DMS 273 (cell line): ENCODE data around the gene ATP8A2.

Experiments
- DNase-seq: peaks from one replicate; lab custom pipeline; 2025; ENCODE audit not compliant: unreplicated experiment; lab: John Stamatoyannopoulos, UW

The ATP8A2 gene

DNA sequence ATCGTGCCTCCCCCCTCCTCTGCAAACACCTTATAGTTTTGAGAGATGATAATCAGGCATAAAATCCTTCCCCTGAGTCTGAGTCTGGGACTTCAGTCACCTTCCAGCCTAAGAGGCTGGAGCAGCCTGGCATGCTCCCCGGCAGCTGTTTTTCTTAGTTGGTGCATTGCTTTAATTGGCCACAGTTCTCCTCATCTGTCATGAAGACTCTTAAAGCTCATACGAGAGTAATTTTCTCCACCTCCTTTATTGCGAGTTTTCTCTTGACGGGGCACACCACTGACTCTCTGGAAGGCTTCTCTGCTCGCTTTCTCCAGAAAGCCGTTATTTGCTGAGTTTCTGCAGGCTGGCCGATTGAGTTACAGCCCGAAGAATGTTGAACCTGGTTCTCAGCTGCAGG lies 310.5 kb downstream of the ATP8A2 start:
- DNase-seq = peak; percentile 5

DNA sequence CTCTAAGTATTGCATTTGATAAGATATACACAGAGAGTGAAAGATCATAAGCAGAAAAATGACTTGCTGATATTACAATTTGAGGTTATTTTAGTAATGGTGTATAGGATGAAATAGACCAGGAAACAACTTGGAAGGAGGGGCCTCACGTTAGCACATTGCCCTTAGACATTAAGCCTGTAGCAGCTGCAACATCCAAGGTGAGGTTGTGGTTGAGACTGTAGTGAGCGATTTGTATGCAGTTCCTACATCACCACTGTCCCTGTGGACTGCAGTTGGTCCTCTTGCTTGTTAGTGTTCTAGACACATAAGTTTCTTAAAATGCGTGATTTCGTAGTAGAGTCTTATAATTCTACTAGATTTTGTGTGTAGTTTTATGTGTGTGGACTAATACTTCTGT lies 311.3 kb downstream of the ATP8A2 start:
- DNase-seq = no peak

DNA sequence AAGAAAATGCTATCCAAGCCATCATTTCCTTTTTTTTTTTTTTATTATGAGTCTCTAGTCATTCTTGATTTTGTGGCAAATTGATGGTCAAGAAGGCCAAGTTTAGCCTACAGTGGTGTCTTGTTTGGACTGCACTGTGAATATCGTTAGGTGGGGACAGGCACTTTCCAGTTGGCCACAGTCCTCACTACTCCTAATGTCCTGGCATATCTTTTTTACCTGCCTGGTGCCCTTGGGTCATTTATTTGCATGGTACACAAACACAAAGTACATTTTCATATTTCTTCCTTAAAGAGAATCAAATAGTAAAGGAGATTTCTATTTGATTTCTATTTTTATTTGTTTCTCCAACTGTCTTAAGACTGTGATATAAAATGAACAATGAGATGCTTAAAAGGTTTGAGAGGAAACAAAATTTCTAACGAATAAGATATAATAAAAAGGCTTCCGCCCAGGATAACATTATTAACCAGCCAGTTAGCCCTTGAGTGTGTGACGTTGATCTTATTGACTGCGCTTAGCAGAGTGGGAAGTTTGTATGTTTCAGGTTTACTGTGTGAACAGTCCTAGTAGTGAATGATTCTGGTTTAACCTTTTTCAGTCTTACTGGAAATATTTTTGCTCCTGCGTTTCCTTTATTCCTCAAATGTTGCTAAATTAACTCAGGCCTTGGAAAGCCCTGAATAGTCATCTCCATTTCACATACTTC lies 312.0 kb downstream of the ATP8A2 start:
- no peak for DNase-seq

DNA sequence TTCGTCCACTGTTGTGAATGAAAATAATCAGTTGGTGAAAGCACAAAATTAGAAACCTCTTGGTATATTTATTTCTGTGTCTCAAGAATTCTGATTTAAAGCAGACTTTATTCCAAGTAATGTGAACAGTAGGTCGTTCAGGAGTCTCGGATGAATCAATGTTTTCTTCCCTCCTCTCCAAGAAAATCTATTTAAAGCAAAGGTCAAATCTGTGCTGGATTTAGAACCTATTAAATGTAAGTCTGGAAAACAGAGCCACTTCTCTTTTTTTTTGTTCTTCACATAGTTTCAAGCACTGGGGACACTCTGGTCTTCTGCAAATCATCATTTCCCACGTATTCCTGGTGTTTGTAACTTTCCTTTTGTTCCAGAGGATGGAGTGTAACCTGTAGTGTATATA lies 312.7 kb downstream of the ATP8A2 start:
- no peak for DNase-seq

DNA sequence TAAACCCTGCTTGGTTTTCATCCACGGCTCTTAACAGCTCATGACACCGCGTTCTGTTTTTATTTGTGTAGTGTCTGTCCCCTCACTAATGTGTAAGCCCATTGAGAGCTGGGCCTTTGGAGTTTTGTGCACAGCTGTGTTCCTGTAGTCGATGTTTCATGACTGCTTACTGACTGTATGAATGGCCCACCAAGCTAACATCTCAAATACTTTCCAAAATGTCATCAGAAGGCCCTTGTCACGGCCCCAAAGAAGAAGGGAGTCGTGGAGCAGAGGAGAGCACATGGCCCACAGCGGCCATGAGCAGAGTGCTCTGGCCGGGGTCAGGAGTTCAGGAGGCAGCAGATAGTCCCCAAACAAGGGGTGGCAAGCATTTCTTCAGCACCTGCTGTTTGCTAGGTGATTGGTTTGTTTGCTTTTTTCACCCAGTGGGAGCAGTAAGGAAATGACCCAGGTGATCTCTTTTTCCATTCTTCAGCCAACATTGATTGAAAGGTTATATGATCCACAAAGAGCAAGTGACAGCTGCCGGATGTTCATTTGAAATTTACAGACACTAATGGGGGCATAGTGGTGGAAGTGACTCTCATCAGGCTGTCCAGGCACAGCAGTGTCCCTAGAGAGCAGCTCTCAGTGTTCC lies 315.2 kb downstream of the ATP8A2 start:
- no peak for DNase-seq

DNA sequence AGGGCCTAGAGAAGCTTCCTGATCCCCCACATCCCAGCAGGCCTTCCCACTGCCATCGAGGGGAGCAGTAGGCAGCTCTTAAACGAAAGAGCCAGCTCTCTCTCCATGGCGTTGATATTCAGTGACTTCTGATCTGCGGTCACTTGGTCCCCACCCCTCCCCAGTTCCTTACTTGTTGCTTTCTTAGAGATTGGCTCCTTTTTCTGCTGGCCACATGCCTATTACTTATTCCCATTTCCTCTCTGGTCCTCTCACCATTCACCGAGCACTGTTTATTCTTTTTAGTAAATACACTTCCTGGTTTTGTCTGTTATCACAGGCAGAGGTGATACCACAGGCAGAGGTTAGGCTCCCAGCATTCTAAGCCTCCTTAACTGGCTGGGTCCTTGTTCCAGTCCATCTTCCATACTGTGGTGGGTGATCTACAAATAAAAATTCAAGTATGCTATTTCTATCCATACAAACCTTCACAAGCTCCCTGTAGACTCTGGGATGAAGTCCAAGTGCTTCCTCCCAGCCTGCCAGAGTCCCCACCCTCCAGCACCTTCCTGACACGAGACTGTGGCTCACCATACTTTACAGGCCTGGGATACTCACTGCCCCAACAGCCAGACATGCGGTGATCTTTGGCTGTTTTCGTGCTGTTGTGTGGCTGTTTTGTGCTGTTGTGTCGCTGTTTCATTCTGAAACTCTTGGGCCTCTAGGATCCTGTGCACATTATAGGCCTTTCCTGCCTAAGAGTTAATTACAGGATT lies 315.9 kb downstream of the ATP8A2 start:
- peak; percentile 18 for DNase-seq

DNA sequence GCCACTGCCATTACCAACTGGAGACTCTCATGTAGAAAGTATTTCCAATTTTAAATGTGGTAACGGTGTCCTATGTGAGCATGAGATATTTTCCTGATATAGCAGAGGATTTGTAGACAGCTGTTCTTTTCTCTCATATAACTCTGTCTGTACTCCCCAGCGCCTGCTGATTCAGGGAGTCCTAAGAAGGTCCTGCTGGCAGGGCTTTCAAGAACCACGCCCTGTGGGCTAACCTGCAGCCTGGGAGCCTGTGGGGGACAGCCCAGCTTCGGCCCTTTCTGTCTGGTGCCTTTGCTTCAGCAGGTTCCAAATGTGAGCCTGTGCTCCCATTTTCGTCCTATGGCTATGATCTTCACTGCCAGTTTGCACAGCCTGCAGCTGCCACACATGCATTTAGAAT lies 316.8 kb downstream of the ATP8A2 start:
- peak; percentile 21 for DNase-seq

DNA sequence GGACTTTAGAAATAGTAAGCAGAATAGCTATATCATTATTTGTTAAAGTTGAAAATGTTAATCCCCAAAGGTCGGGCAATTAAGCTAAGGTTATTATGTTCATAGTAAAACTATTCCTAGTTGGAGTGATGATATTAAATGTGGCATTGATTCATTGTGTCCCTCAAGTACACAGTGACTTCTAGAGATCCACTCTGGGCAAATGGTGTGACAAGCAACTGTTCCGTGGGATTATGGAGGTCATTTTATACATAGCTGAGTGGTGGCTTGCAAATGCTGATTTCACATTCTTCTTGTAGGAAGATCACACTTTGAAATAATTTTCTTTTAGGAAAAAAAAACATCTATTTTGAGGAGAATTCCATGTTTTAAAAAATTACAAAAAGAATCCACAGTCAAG lies 317.8 kb downstream of the ATP8A2 start:
- no peak for DNase-seq

DNA sequence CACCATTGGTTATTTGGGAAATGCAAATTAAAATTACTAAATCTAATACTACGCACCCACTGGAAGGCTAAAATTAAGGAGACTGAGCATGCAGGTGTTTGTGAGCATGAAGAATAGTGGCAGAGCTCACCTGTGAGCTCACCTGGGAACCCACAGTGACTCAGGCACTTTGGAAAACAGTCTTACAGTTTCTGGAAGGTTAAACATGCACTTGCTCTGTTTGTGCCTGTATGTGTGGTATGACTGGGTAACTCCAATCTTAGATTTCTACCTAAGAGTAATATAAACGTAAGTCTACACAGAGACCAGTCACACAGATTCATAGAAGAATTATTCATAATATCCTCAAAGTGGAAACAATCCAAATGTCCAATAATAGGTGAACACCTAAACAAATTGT lies 318.8 kb downstream of the ATP8A2 start:
- no peak for DNase-seq

DNA sequence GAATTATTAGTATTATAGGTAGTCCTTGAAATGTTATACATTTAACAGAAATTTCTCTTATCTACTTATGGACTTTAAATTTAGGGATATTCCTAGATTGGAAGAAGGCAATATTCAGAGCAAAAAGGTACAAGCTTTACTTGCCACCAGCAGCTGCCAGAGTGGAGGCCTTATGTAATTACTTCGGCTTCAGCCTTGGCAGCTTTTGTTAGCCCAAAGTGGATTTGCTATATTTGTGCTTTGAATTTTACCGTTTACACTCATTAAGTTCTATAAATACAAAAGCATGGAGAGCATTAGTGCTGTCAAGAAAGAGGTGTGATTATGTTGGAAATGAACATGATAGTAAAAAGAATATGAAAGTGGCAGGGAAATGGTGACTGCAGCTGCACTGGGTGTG lies 319.9 kb downstream of the ATP8A2 start:
- no peak for DNase-seq

DNA sequence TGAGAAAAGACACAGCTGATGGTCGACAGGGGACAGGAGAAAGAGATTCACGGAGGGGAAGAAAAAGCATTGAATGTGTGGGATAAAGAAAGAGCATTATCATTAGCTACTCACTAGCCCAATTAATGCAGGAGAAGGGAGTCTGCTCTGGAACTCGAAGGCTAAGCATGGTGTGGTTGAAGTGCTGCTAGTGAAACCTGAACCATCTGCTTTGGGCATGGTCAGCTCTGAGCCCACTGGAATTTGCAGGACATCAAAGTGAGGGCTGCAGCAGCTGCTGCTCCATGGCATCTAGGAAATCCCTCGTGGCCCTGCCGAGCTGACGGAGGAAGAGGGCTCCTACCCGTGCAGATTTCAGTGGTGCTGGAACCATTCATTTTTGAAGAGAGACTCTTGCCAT lies 320.3 kb downstream of the ATP8A2 start:
- no peak for DNase-seq

DNA sequence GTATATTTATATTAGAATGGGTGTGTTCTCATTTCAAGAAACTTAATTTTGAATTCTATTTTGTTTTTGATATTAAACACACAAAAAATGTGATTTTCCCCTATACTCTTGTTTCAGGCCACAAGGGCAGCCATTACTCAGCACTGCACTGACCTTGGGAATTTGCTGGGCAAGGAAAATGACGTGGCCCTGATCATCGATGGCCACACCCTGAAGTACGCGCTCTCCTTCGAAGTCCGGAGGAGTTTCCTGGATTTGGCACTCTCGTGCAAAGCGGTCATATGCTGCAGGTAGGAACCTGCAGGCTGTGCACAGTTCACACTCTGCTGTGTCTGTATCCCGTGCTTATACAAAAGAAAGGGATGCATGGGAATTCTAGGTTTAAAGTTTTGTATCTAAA lies 327.3 kb downstream of the ATP8A2 start:
- DNase-seq = no peak

DNA sequence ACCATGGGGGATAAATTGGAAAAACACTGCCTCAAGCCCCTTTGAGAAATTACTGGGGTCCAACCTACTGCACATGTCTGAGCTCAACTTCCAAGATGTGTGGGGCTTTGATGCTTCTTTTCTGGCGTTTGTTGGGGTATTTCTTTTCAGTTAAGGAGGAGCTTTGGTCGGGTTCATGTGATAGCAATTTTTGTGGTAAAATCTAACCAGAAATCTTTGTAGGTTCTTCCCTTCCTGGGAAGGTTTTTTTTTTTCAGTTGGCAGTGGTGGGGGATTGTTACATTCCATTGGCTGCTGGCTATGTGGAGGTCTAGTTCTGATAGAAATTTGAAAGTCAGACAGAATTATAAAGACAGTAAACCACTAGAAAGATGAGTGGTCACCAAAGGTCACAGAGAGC lies 327.8 kb downstream of the ATP8A2 start:
- no peak for DNase-seq

DNA sequence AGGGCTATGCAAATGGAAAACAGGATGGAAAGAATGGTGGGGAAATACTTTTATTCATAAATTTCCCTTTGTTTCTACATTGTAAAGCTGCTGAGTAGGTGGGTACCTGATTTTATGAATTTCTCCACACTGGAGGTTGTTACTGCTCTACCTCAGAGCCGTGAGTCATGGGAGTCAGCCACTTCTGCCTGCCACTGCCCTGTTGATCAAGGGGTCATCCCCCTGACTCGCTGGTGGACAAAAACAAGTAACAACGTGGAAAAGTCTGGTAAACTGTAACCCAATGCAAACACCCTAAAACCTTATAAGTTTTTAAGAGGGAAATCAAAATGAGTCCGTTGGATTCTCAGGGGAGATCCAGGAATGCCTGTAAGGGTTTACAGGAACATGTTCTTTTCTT lies 329.5 kb downstream of the ATP8A2 start:
- no peak for DNase-seq

DNA sequence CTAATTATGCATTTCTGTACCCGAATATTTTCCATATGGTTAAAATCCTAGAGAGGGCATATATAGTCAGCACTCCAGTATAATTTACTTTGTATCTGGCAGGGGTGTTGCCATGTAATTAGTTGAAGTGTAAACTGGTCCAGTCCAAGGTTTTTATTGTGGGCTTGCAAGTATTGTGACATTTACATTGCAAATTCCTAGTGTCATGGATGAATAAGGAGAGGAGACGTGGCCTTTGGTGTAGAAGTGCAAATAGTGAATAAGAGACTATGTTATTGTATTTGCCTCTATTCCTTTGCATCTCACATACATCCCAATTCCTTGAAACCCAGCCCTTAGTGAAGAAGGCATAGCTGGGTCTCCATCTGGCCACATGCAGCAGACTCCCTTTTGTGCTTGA lies 330.6 kb downstream of the ATP8A2 start:
- no peak for DNase-seq

DNA sequence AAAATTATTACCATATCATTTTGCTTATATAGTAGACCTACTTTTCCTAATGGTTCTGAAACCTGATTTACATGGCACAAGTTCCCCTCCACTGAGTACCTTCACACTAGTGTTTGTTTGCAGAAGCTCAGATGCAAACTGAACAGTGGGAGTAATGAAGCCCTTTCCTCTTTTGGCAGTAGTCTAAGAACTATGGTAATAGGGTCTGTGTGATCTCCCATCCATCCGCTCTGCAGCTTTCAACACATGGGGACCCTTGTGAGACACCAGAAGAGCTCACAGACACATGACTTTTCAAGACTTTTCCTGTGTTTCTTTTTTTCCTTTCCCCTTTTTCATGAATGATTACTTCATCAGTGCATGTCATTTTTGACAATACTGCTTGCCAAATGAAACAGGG lies 336.0 kb downstream of the ATP8A2 start:
- no peak for DNase-seq

DNA sequence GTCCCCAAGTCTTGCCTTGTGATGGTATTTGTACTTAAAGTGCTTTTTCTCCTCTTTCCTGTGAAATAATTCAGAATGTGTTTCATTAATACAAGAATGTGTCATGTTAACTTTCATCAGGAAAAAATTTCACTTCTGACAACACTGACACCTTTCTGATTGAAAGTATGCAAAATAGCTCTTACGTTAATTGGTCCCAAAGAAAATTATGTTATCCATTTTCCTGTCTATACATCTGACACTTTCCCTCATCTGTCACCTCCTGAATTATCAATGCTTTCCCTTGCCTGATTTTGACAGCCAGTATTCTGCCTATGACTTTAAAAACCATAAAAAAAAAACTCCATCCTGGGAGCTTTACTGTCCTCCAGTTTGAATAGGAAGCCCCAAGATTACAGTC lies 336.5 kb downstream of the ATP8A2 start:
- no peak for DNase-seq

DNA sequence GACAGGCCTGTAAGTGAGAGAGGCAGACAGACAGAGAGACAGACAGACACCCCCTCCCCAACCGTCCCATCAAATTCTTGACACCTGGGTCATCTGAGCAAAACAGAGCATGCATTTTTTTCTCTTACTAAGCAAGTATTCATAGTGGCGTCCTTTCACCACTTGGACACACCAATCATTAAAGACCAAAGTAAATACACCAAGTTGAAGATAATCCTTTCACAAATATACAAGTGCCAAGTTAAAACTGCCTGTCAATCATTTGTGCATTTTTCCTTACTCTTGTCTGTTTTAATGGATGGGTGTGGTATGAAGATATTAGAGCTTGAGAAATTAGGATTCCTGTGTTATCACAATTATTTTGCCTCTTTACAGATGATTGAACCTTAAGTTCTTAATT lies 337.3 kb downstream of the ATP8A2 start:
- no peak for DNase-seq

DNA sequence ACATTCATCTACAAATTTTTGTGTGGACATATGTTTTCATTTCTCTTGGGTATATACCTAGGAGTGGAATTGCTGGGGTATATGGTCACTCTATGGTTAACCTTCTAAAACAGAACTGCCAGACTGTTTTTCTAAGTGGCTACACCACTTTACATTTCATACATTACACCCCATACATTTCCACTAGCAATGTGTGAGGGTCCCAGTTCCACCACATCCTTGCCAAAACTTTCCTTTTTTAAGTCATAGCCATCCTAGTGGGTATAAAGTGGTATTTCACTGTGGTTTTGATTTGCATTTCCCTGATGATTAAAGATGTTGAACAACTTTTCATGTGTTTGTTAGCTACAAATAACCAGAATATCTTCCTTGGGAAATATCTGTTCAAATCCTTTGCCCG lies 344.0 kb downstream of the ATP8A2 start:
- DNase-seq = no peak

DNA sequence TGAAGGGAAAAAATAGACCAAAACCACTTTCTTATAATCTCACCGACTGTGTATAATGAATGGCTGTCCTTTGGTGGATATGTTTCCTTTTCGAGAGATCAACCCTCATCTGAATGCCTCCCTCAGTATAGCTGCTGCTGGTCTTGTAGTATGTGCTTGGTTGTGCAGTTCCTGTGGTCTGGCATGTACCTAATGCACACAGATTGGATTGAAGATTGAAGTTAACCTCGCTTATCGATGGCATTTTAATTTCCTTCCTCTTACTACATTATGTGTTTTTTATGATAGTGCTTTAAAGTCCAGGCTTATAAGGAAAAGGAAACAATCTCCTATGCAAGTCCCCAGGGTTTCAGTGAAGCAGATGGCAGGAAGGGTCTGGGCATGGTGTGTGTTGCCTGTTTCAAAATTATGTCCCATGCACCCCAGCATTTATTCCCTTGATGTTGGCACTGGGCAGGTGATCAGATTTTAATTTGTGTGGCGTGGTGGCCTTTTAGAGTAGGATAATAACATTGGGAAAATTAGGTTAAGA lies 346.0 kb downstream of the ATP8A2 start:
- DNase-seq = peak; percentile 15

DNA sequence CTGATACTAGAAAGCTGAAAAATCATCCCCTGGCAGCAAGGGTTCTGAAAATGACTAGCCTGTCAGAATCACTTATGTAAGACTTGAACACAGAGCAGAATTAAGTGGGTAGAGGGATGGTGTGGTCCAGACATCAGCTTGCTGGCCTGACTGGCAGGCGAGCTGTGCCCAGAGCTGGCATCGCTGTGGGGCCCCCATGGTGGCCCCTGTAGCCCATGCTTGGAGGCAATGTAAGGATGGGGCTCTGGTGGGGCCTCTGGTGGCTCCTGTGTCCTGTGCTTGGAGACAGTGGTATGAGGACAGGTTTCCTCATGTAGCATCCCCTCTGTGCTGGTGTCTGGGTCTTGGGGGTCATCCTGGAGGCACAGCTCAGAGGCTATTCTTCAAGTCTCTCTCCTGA lies 347.9 kb downstream of the ATP8A2 start:
- no peak for DNase-seq

DNA sequence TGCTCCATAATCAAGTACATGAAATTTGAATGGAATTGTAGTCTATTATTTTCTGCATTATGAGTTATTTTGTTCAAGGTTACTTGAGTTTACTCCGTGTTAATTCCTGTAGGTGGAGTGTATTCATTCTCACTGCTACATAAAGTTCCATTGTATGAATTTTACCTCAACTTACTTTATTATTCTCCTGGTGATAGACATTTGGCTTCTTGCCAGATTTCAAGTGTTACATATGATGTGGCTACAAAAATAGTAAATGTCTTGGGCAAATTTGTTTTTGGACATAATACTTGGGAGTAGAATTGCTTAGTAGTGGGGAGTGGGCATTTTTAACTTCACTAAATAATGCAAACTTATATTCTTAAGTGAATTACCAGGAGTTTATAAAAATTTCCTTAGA lies 351.1 kb downstream of the ATP8A2 start:
- peak; percentile 1 for DNase-seq
